IMR-90 (cell line): ENCODE measurements around the gene OVOL1. TPM values are rescaled to one million over a fixed set of nuclear protein-coding genes. Genes with fewer than 3 reads are reported as not detected.
"Not testable (repeated sequence)": the region's sequence is repeated elsewhere in the genome, so short reads cannot be mapped to it uniquely, and the experiment has no call there.

Experiments used
- ATAC-seq: fragments of 200-7000 bp; cut with Tn5 transposase; 2 replicates; pipeline ENCODE4 v1.9.1; 2020; ENCODE audit warnings: low read depth, mild to moderate bottlenecking, moderate library complexity
- BruUV-seq: library from RNA; stranded (reverse); fragments of 400-500 nt; replicated peaks from 2 replicates; lab custom pipeline; 2021; lab: Mats Ljungman, UMichigan
- CTCF ChIA-PET: fragments of 300-600 bp; formaldehyde crosslinking; extraction: SDS; loops from one replicate; lab custom pipeline; 2021; ENCODE audit warnings: antibody characterized with exemption; lab: Yijun Ruan, JAX
- POLR2A ChIA-PET: fragments of 300-600 bp; sonication (Branson Sonifier 250); formaldehyde crosslinking; loops from one replicate; lab custom pipeline; 2022; ENCODE audit warnings: antibody characterized with exemption; ENCODE audit not compliant: unreplicated experiment; lab: Charles Lee
- DNase-seq: peaks from one replicate; pipeline ENCODE4 v3.0.0; 2013
- H2AFZ ChIP-seq: replicated peaks from 2 replicates; pipeline ENCODE3; 2013; ENCODE audit warnings: low read length, mild to moderate bottlenecking; ENCODE audit not compliant: poor library complexity
- H2AK5ac ChIP-seq: 2 replicates; pipeline ENCODE4 v1.6.1; 2013; ENCODE audit warnings: low read depth, low read length, inconsistent platforms
- H2AK9ac ChIP-seq: replicated peaks from 2 replicates; pipeline ENCODE3; 2013; ENCODE audit warnings: mild to moderate bottlenecking, low read depth, low read length, moderate library complexity; ENCODE audit not compliant: poor library complexity
- H2BK120ac ChIP-seq: 2 replicates; pipeline ENCODE4 v1.6.1; 2013; ENCODE audit warnings: low read depth, low read length, inconsistent platforms
- H2BK15ac ChIP-seq: 3 replicates; pipeline ENCODE4 v1.6.1; 2013; ENCODE audit warnings: low read depth, low read length, inconsistent platforms
- H2BK20ac ChIP-seq: 2 replicates; pipeline ENCODE4 v1.6.1; 2013; ENCODE audit warnings: low read depth, mild to moderate bottlenecking, inconsistent platforms, low read length, moderate library complexity
- H2BK5ac ChIP-seq: 2 replicates; pipeline ENCODE4 v1.6.1; 2013; ENCODE audit warnings: mild to moderate bottlenecking, low read depth, low read length, inconsistent platforms; ENCODE audit not compliant: poor library complexity, severe bottlenecking
- H3K14ac ChIP-seq: replicated peaks from 2 replicates; pipeline ENCODE4 v1.6.1; 2013; ENCODE audit warnings: low read depth, low read length, inconsistent platforms
- H3K18ac ChIP-seq: 2 replicates; pipeline ENCODE4 v1.6.1; 2013; ENCODE audit warnings: low read depth, low read length, control low read depth
- H3K23ac ChIP-seq: 2 replicates; pipeline ENCODE4 v1.6.1; 2013; ENCODE audit warnings: low read depth, low read length, inconsistent platforms
- H3K27ac ChIP-seq: 2 replicates; pipeline ENCODE4 v1.5.1; 2013; ENCODE audit warnings: mild to moderate bottlenecking, control low read depth, low read length; ENCODE audit not compliant: insufficient read depth
- H3K27me3 ChIP-seq: 2 replicates; pipeline ENCODE4 v1.6.1; 2013; ENCODE audit warnings: low read length; ENCODE audit not compliant: control insufficient read depth, insufficient read depth
- H3K36me3 ChIP-seq: 2 replicates; pipeline ENCODE4 v1.6.1; 2013; ENCODE audit warnings: low read length, mixed read lengths; ENCODE audit not compliant: control insufficient read depth, insufficient read depth
- H3K4ac ChIP-seq: 2 replicates; pipeline ENCODE4 v1.6.1; 2013; ENCODE audit warnings: low read depth, low read length, inconsistent platforms
- H3K4me1 ChIP-seq: 2 replicates; pipeline ENCODE4 v1.6.1; 2013; ENCODE audit warnings: low read length, mixed read lengths; ENCODE audit not compliant: control insufficient read depth, insufficient read depth
- H3K4me2 ChIP-seq: 2 replicates; pipeline ENCODE4 v1.6.1; 2013; ENCODE audit warnings: low read depth, mild to moderate bottlenecking, control low read depth, low read length, moderate library complexity
- H3K4me3 ChIP-seq: 2 replicates; pipeline ENCODE4 v1.5.1; 2013; ENCODE audit warnings: low read depth, mild to moderate bottlenecking, control low read depth, low read length, moderate library complexity; ENCODE audit not compliant: insufficient read depth
- H3K56ac ChIP-seq: 2 replicates; pipeline ENCODE4 v1.6.1; 2013; ENCODE audit warnings: low read length, inconsistent platforms; ENCODE audit not compliant: insufficient read depth; ENCODE audit errors: extremely low read depth
- H3K79me1 ChIP-seq, 2 experiments: 2 replicates each; pipeline ENCODE4 v1.6.1; 2013; ENCODE audit warnings: low read length in 2 of 2, inconsistent platforms in 1 of 2, low read depth in 1 of 2
- H3K9ac ChIP-seq: 2 replicates; pipeline ENCODE4 v1.6.1; 2013; ENCODE audit warnings: low read depth, low read length, control low read depth
- H3K9me1 ChIP-seq: 2 replicates; pipeline ENCODE4 v1.6.1; 2013; ENCODE audit warnings: low read length, inconsistent platforms; ENCODE audit not compliant: insufficient read depth
- H3K9me3 ChIP-seq: 2 replicates; pipeline ENCODE4 v1.6.1; 2013; ENCODE audit warnings: low read length; ENCODE audit not compliant: control insufficient read depth, insufficient read depth
- H4K20me1 ChIP-seq: 2 replicates; pipeline ENCODE4 v1.6.1; 2013; ENCODE audit warnings: low read length, inconsistent platforms; ENCODE audit not compliant: insufficient read depth
- H4K5ac ChIP-seq: 2 replicates; pipeline ENCODE4 v1.6.1; 2013; ENCODE audit warnings: mild to moderate bottlenecking, low read depth, low read length, control low read depth
- H4K8ac ChIP-seq, 2 experiments: 2 replicates each; pipeline ENCODE4 v1.6.1; 2013; ENCODE audit warnings: low read depth in 2 of 2, low read length in 2 of 2, control low read depth in 1 of 2, inconsistent platforms in 1 of 2
- H4K91ac ChIP-seq: 2 replicates; pipeline ENCODE4 v1.6.1; 2013; ENCODE audit warnings: low read depth, low read length, inconsistent platforms; ENCODE audit not compliant: insufficient read depth
- dilution Hi-C: fragments of 300-500 bp; cut with HindIII; formaldehyde crosslinking; loops from one replicate; pipeline ENCODE4 v1.14.3; 2018; ENCODE audit warnings: low sequenced_read_pairs; ENCODE audit not compliant: unreplicated experiment
- in situ Hi-C: fragments of 300-500 bp; cut with MboI; formaldehyde crosslinking; loops from 3 replicates; pipeline ENCODE4 v1.14.3; 2019; ENCODE audit warnings: low sequenced_read_pairs, inconsistent platforms, mixed read lengths
- intact Hi-C: fragments of 100-400 bp; cut with micrococcal nuclease; formaldehyde crosslinking; loops from 2 replicates; pipeline ENCODE4 v1.10.0; 2022
- polyA plus RNA-seq, 3 experiments: library from polyadenylated mRNA; depleted of rRNA; stranded (reverse); fragments of >200 nt; gene quantifications; 2 replicates each; pipeline ENCODE4 v1.2.3, GENCODE V29; 2012; ENCODE audit warnings: low replicate concordance in 1 of 3
- total RNA-seq: library from RNA; depleted of rRNA; stranded (reverse); fragments of >200 nt; gene quantifications from 2 replicates; pipeline ENCODE4 v1.2.3, GENCODE V29; 2012

OVOL1 gene
- total and polyA plus RNA-seq, 2 of the 4 experiments (the other 2 are of a cell fraction) = not detected

GRCh38 chr11:65832231-65832630 lies 45.4 kb downstream of the OVOL1 start:
- H4K91ac ChIP-seq, H2AFZ ChIP-seq, H3K4ac ChIP-seq, BruUV-seq, DNase-seq, in situ Hi-C loops, H3K18ac ChIP-seq, H4K5ac ChIP-seq, H2AK9ac ChIP-seq, H3K4me2 ChIP-seq, H2BK120ac ChIP-seq, H4K8ac ChIP-seq, H2BK15ac ChIP-seq, intact Hi-C loops, H3K9me3 ChIP-seq, POLR2A ChIA-PET, H3K4me3 ChIP-seq, H4K20me1 ChIP-seq, H3K14ac ChIP-seq, H3K4me1 ChIP-seq, H2BK20ac ChIP-seq, H3K9ac ChIP-seq, H2BK5ac ChIP-seq, H3K36me3 ChIP-seq, H2AK5ac ChIP-seq, dilution Hi-C loops, H3K27ac ChIP-seq, H3K23ac ChIP-seq, ATAC-seq, H3K56ac ChIP-seq: not testable (repeated sequence)
- H3K27me3 ChIP-seq = peaks cover 16% of the 10 kb centered on the region
- peaks cover 21% of the 10 kb centered on the region for H3K9me1 ChIP-seq
- H3K79me1 ChIP-seq = peaks cover 6 to 12% of the 10 kb centered on the region in 2 experiments; a peak in 2 of 4 replicates
- CTCF ChIA-PET = interaction anchor here (0.7 kb wide), 1 partner anchor 235 kb away, joined by 3 read pairs; no protein-coding TSS in a partner anchor
